IMR-90 (cell line): ENCODE measurements around the gene CDK7. TPM values are rescaled to one million over a fixed set of nuclear protein-coding genes. Genes with fewer than 3 reads are reported as not detected.

Experiments used
- ATAC-seq: fragments of 200-7000 bp; cut with Tn5 transposase; 2 replicates; pipeline ENCODE4 v1.9.1; 2020; ENCODE audit warnings: low read depth, mild to moderate bottlenecking, moderate library complexity
- BruUV-seq: library from RNA; stranded (reverse); fragments of 400-500 nt; replicated peaks from 2 replicates; lab custom pipeline; 2021; lab: Mats Ljungman, UMichigan
- CTCF ChIA-PET: fragments of 300-600 bp; formaldehyde crosslinking; extraction: SDS; loops from one replicate; lab custom pipeline; 2021; ENCODE audit warnings: antibody characterized with exemption; lab: Yijun Ruan, JAX
- POLR2A ChIA-PET: fragments of 300-600 bp; sonication (Branson Sonifier 250); formaldehyde crosslinking; loops from one replicate; lab custom pipeline; 2022; ENCODE audit warnings: antibody characterized with exemption; ENCODE audit not compliant: unreplicated experiment; lab: Charles Lee
- DNase-seq: peaks from one replicate; pipeline ENCODE4 v3.0.0; 2013
- H2AFZ ChIP-seq: replicated peaks from 2 replicates; pipeline ENCODE3; 2013; ENCODE audit warnings: low read length, mild to moderate bottlenecking; ENCODE audit not compliant: poor library complexity
- H2AK5ac ChIP-seq: 2 replicates; pipeline ENCODE4 v1.6.1; 2013; ENCODE audit warnings: low read depth, low read length, inconsistent platforms
- H2AK9ac ChIP-seq: replicated peaks from 2 replicates; pipeline ENCODE3; 2013; ENCODE audit warnings: mild to moderate bottlenecking, low read depth, low read length, moderate library complexity; ENCODE audit not compliant: poor library complexity
- H2BK120ac ChIP-seq: 2 replicates; pipeline ENCODE4 v1.6.1; 2013; ENCODE audit warnings: low read depth, low read length, inconsistent platforms
- H2BK15ac ChIP-seq: 3 replicates; pipeline ENCODE4 v1.6.1; 2013; ENCODE audit warnings: low read depth, low read length, inconsistent platforms
- H2BK20ac ChIP-seq: 2 replicates; pipeline ENCODE4 v1.6.1; 2013; ENCODE audit warnings: low read depth, mild to moderate bottlenecking, inconsistent platforms, low read length, moderate library complexity
- H2BK5ac ChIP-seq: 2 replicates; pipeline ENCODE4 v1.6.1; 2013; ENCODE audit warnings: mild to moderate bottlenecking, low read depth, low read length, inconsistent platforms; ENCODE audit not compliant: poor library complexity, severe bottlenecking
- H3K14ac ChIP-seq: replicated peaks from 2 replicates; pipeline ENCODE4 v1.6.1; 2013; ENCODE audit warnings: low read depth, low read length, inconsistent platforms
- H3K18ac ChIP-seq: 2 replicates; pipeline ENCODE4 v1.6.1; 2013; ENCODE audit warnings: low read depth, low read length, control low read depth
- H3K23ac ChIP-seq: 2 replicates; pipeline ENCODE4 v1.6.1; 2013; ENCODE audit warnings: low read depth, low read length, inconsistent platforms
- H3K27ac ChIP-seq: 2 replicates; pipeline ENCODE4 v1.5.1; 2013; ENCODE audit warnings: mild to moderate bottlenecking, control low read depth, low read length; ENCODE audit not compliant: insufficient read depth
- H3K27me3 ChIP-seq: 2 replicates; pipeline ENCODE4 v1.6.1; 2013; ENCODE audit warnings: low read length; ENCODE audit not compliant: control insufficient read depth, insufficient read depth
- H3K36me3 ChIP-seq: 2 replicates; pipeline ENCODE4 v1.6.1; 2013; ENCODE audit warnings: low read length, mixed read lengths; ENCODE audit not compliant: control insufficient read depth, insufficient read depth
- H3K4ac ChIP-seq: 2 replicates; pipeline ENCODE4 v1.6.1; 2013; ENCODE audit warnings: low read depth, low read length, inconsistent platforms
- H3K4me1 ChIP-seq: 2 replicates; pipeline ENCODE4 v1.6.1; 2013; ENCODE audit warnings: low read length, mixed read lengths; ENCODE audit not compliant: control insufficient read depth, insufficient read depth
- H3K4me2 ChIP-seq: 2 replicates; pipeline ENCODE4 v1.6.1; 2013; ENCODE audit warnings: low read depth, mild to moderate bottlenecking, control low read depth, low read length, moderate library complexity
- H3K4me3 ChIP-seq: 2 replicates; pipeline ENCODE4 v1.5.1; 2013; ENCODE audit warnings: low read depth, mild to moderate bottlenecking, control low read depth, low read length, moderate library complexity; ENCODE audit not compliant: insufficient read depth
- H3K56ac ChIP-seq: 2 replicates; pipeline ENCODE4 v1.6.1; 2013; ENCODE audit warnings: low read length, inconsistent platforms; ENCODE audit not compliant: insufficient read depth; ENCODE audit errors: extremely low read depth
- H3K79me1 ChIP-seq, 2 experiments: 2 replicates each; pipeline ENCODE4 v1.6.1; 2013; ENCODE audit warnings: low read length in 2 of 2, inconsistent platforms in 1 of 2, low read depth in 1 of 2
- H3K9ac ChIP-seq: 2 replicates; pipeline ENCODE4 v1.6.1; 2013; ENCODE audit warnings: low read depth, low read length, control low read depth
- H3K9me1 ChIP-seq: 2 replicates; pipeline ENCODE4 v1.6.1; 2013; ENCODE audit warnings: low read length, inconsistent platforms; ENCODE audit not compliant: insufficient read depth
- H3K9me3 ChIP-seq: 2 replicates; pipeline ENCODE4 v1.6.1; 2013; ENCODE audit warnings: low read length; ENCODE audit not compliant: control insufficient read depth, insufficient read depth
- H4K20me1 ChIP-seq: 2 replicates; pipeline ENCODE4 v1.6.1; 2013; ENCODE audit warnings: low read length, inconsistent platforms; ENCODE audit not compliant: insufficient read depth
- H4K5ac ChIP-seq: 2 replicates; pipeline ENCODE4 v1.6.1; 2013; ENCODE audit warnings: mild to moderate bottlenecking, low read depth, low read length, control low read depth
- H4K8ac ChIP-seq, 2 experiments: 2 replicates each; pipeline ENCODE4 v1.6.1; 2013; ENCODE audit warnings: low read depth in 2 of 2, low read length in 2 of 2, control low read depth in 1 of 2, inconsistent platforms in 1 of 2
- H4K91ac ChIP-seq: 2 replicates; pipeline ENCODE4 v1.6.1; 2013; ENCODE audit warnings: low read depth, low read length, inconsistent platforms; ENCODE audit not compliant: insufficient read depth
- BHLHE40 ChIP-seq: fragments of 150-350 bp; IDR thresholded peaks from 2 replicates; pipeline ENCODE4 v1.6.1; 2016; ENCODE audit warnings: mild to moderate bottlenecking, low read depth, low read length
- CHD1 ChIP-seq: IDR thresholded peaks from 2 replicates; pipeline ENCODE4 v1.6.1; 2012; ENCODE audit warnings: low read depth, low read length, improper control_type of control experiment
- FOS ChIP-seq: fragments of 150-350 bp; IDR thresholded peaks from 2 replicates; pipeline ENCODE4 v1.6.1; 2016; ENCODE audit warnings: low read depth, low read length
- MAZ ChIP-seq: IDR thresholded peaks from 2 replicates; pipeline ENCODE4 v1.6.1; 2012; ENCODE audit warnings: low read depth, mild to moderate bottlenecking, low read length, improper control_type of control experiment, moderate library complexity, borderline replicate concordance
- NFE2L2 ChIP-seq: fragments of 150-350 bp; IDR thresholded peaks from 2 replicates; pipeline ENCODE4 v1.6.1; 2016; ENCODE audit warnings: low read depth, mild to moderate bottlenecking, low read length
- POLR2A ChIP-seq: IDR thresholded peaks from 2 replicates; pipeline ENCODE4 v1.6.1; 2012; ENCODE audit warnings: mild to moderate bottlenecking, low read depth, low read length
- WGBS, 2 experiments: methylation state at CpG; one replicate each; pipeline versions ENCODE4 v1.1.5 to v1.1.7; 2013; ENCODE audit warnings: missing lambda C conversion rate in 2 of 2; ENCODE audit not compliant: insufficient read length in 1 of 2; ENCODE audit errors: extremely low coverage in 2 of 2; 5-methylcytosine and 5-hydroxymethylcytosine counted together
- dilution Hi-C: fragments of 300-500 bp; cut with HindIII; formaldehyde crosslinking; loops from one replicate; pipeline ENCODE4 v1.14.3; 2018; ENCODE audit warnings: low sequenced_read_pairs; ENCODE audit not compliant: unreplicated experiment
- in situ Hi-C: fragments of 300-500 bp; cut with MboI; formaldehyde crosslinking; loops from 3 replicates; pipeline ENCODE4 v1.14.3; 2019; ENCODE audit warnings: low sequenced_read_pairs, inconsistent platforms, mixed read lengths
- intact Hi-C: fragments of 100-400 bp; cut with micrococcal nuclease; formaldehyde crosslinking; loops from 2 replicates; pipeline ENCODE4 v1.10.0; 2022
- polyA plus RNA-seq, 3 experiments: library from polyadenylated mRNA; depleted of rRNA; stranded (reverse); fragments of >200 nt; gene quantifications; 2 replicates each; pipeline ENCODE4 v1.2.3, GENCODE V29; 2012; ENCODE audit warnings: low replicate concordance in 1 of 3
- total RNA-seq: library from RNA; depleted of rRNA; stranded (reverse); fragments of >200 nt; gene quantifications from 2 replicates; pipeline ENCODE4 v1.2.3, GENCODE V29; 2012
- TF ChIP-seq, protein P1 (sequence below): fragments of 150-350 bp; IDR thresholded peaks from 2 replicates; pipeline ENCODE4 v1.6.1; 2017; ENCODE audit warnings: mild to moderate bottlenecking, antibody characterized with exemption, low read length, low read depth

CDK7 gene
- total and polyA plus RNA-seq, 2 of the 4 experiments (the other 2 are of a cell fraction) = 59.8 to 65.6 TPM

DNA sequence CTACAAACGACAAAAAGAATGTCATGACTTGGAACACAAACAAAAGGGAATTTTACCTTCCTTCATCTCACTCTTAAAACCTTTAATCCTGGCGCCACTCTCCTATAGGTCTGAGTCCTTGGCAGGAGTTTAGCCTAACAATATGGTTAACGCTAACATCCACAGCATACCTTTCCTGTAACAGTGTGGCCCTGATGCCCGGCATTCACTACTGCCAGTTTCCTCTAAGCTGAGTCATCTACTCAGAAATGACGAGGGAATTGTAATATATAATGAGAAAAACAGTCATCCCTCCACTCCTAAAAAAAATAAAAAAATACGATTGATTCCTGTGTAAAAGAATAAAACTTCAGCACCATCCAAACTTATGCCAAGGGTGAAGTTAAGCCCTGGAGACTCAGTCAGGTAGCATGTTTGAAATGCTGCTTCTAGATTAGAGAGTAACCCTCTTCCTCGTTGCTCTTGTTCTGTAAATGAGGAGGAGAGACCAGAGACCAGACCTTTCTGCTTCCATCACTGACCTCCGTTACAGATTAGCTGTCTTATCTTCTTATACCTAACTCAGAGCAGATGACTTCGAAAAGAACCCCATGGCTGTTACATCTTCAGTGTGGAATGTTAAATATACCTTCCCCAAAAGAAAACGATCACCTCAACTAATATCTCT is 60.5 kb downstream of the CDK7 start:
- peak overlapping the region; percentile 59; the same call in 1 of the 3 replicates for H2BK15ac ChIP-seq
- H3K14ac ChIP-seq = no peak overlapping the region; the same call in 1 of the 2 replicates
- 100% methylated on average over 1 of the region's 10 CpGs; no CpG with 5 or more reads in 1 of the 2 experiments for WGBS, 2 experiments
- no peaks in the 10 kb centered on the region for H3K9me3 ChIP-seq
- H2BK120ac ChIP-seq = peak overlapping the region; percentile 70
- DNase-seq (peak; percentile 76), ATAC-seq (peak; percentile 95)
- peak overlapping the region; percentile 78 for H2BK5ac ChIP-seq
- no peak overlapping the region for H2BK20ac ChIP-seq
- no peaks in the 10 kb centered on the region; the same call in 1 of the 2 replicates for H3K9me1 ChIP-seq
- peak overlapping the region; percentile 89; the same call in 1 of the 2 replicates for H4K5ac ChIP-seq
- intact Hi-C loops (no loop called here), dilution Hi-C loops (no loop called here), in situ Hi-C loops (no loop called here)
- H4K8ac ChIP-seq = peak overlapping the region; percentile 17 to 84; a peak in 2 of 4 replicates
- peak overlapping the region; percentile 12; the same call in 1 of the 2 replicates for H3K4ac ChIP-seq
- no peak overlapping the region for H2AK9ac ChIP-seq
- peaks cover 8% of the 10 kb centered on the region for H3K4me1 ChIP-seq
- H3K27ac ChIP-seq = peak overlapping the region; percentile 33; the same call in 1 of the 2 replicates
- TF ChIP-seq, protein P1, sequence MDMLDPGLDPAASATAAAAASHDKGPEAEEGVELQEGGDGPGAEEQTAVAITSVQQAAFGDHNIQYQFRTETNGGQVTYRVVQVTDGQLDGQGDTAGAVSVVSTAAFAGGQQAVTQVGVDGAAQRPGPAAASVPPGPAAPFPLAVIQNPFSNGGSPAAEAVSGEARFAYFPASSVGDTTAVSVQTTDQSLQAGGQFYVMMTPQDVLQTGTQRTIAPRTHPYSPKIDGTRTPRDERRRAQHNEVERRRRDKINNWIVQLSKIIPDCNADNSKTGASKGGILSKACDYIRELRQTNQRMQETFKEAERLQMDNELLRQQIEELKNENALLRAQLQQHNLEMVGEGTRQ = no peak
- TF ChIP-seq FOS = peak; percentile 58; the same call in 1 of the 2 replicates
- no peak for TF ChIP-seq POLR2A
- TF ChIP-seq MAZ = no peak
- no peak for TF ChIP-seq CHD1
- no peak; the same call in 1 of the 2 replicates for TF ChIP-seq BHLHE40
- peak; percentile 51; the same call in 1 of the 2 replicates for TF ChIP-seq NFE2L2
- H3K23ac ChIP-seq = no peak overlapping the region
- H3K79me1 ChIP-seq = no peaks in the 10 kb centered on the region
- H3K4me3 ChIP-seq = no peak overlapping the region
- no peaks in the 10 kb centered on the region for H4K20me1 ChIP-seq
- no peak overlapping the region for H3K9ac ChIP-seq
- peak overlapping the region; percentile 67; the same call in 1 of the 2 replicates for H3K4me2 ChIP-seq
- no peak overlapping the region for H2AFZ ChIP-seq
- H3K27me3 ChIP-seq = no peaks in the 10 kb centered on the region
- peak overlapping the region; percentile 23; the same call in 1 of the 2 replicates for H4K91ac ChIP-seq
- POLR2A ChIA-PET = no interaction called here
- CTCF ChIA-PET = interaction anchor here (1.0 kb wide), 1 partner anchor 11 kb away, joined by 3 read pairs; no protein-coding TSS in a partner anchor
- peak overlapping the region; percentile 95 for H3K18ac ChIP-seq
- peak overlapping the region; percentile 52 for H3K56ac ChIP-seq
- BruUV-seq = no TSS peak
- peaks cover 2% of the 10 kb centered on the region; the same call in 1 of the 2 replicates for H3K36me3 ChIP-seq
- H2AK5ac ChIP-seq = no peak overlapping the region
